ENCODE measurements around the gene ARL8B. TPM values are rescaled to one million over a fixed set of nuclear protein-coding genes. Genes with fewer than 3 reads are reported as not detected.

ARL8B gene
- total and polyA plus RNA-seq, 7 donors, result 28.2 to 55.9 (median 47.2) TPM

DNA sequence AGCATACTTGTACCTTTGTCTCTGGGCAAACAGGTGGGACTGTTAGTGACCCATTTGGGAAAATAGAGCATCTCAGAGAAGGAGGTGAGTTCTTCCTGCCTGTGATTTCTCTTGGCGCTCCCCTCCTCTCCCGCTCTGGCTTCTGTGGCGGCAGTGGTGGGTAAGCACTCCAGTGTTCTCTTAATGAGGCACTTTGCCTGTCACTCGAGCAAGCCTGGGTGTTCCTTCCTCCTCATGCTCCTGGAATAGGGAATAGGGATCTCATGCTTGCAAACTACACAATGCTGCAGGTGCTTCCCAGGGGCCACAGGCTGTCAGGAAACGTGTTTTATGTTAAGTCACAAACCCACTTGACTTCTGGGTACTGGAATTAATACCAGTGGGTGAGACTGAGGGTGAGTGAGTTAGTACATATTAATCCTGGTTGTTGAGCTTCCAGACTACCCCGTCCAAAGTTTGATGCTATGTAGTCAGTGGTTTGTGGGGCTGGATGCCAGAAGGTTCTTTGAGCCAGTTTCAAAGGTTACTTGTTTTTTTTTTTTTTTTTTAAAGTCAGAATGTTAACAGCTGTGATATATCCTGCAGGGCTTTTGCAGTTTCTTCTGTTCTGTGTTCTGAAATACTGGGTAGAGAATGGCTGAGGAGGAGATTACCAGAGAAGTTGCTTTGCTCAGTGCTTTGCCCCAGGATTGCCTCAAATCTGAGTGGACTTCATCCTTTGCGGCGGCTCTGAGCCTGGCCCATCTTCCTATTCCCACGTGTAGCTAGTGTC lies 95.9 kb downstream of the ARL8B start:
- Histone ChIP-seq H3K36me3 (peaks cover 0 to 51% (median 33%) of the 10 kb centered on the region in 4 donors), H3K27me3 (no peaks in the 10 kb centered on the region), H3K4me1 (peaks cover 0 to 12% (median 9%) of the 10 kb centered on the region in 4 donors), H3K27ac (peak overlapping the region in 1 of 4 donors; percentile 36), H3K9me3 (no peaks in the 10 kb centered on the region), H3K4me3 (no peak overlapping the region)
- 66 to 76% methylated on average over 9 of the region's 9 CpGs for WGBS, 2 donors
- intact Hi-C loops (cut with DNase I), result no loop called here
- DNase-seq, result no peak
- no peak for TF ChIP-seq EP300 (IDR thresholded peaks at IDR 0.05)
- TF ChIP-seq POLR2AphosphoS5 (IDR thresholded peaks at IDR 0.05), result no peak
- TF ChIP-seq, protein P1, sequence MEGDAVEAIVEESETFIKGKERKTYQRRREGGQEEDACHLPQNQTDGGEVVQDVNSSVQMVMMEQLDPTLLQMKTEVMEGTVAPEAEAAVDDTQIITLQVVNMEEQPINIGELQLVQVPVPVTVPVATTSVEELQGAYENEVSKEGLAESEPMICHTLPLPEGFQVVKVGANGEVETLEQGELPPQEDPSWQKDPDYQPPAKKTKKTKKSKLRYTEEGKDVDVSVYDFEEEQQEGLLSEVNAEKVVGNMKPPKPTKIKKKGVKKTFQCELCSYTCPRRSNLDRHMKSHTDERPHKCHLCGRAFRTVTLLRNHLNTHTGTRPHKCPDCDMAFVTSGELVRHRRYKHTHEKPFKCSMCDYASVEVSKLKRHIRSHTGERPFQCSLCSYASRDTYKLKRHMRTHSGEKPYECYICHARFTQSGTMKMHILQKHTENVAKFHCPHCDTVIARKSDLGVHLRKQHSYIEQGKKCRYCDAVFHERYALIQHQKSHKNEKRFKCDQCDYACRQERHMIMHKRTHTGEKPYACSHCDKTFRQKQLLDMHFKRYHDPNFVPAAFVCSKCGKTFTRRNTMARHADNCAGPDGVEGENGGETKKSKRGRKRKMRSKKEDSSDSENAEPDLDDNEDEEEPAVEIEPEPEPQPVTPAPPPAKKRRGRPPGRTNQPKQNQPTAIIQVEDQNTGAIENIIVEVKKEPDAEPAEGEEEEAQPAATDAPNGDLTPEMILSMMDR (IDR thresholded peaks at IDR 0.05), result no peak
- TF ChIP-seq POLR2A (IDR thresholded peaks at IDR 0.05), result no peak

DNA sequence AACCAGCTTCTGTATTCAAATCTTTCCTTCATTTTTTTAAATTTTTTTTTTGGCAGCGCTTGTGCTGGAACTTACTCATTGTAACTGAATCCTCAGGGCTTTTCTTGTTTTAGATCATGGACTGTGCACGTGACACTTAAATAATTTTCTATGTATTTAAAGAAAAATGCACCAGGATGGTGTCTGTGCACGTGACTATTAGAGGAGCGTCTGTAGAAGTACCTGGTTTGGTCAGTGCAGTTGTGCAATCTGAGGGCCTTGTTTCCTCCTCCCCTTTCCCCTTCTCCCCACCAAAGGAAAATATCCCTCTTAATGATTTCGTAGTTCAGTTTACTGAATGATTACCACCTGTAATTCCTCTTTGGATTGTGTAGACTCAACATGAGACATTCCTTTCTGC lies 96.7 kb downstream of the ARL8B start:
- TF ChIP-seq, protein P1 (IDR thresholded peaks at IDR 0.05), result no peak
- TF ChIP-seq POLR2A (IDR thresholded peaks at IDR 0.05) (no peak), POLR2AphosphoS5 (IDR thresholded peaks at IDR 0.05) (no peak)
- no peak for DNase-seq
- H3K27me3 ChIP-seq, result no peaks in the 10 kb centered on the region
- H3K4me3 ChIP-seq, result no peak overlapping the region
- H3K36me3 ChIP-seq, result peaks cover 0 to 43% (median 25%) of the 10 kb centered on the region in 4 donors
- no peaks in the 10 kb centered on the region for H3K9me3 ChIP-seq
- peaks cover 0 to 12% (median 9%) of the 10 kb centered on the region in 4 donors for H3K4me1 ChIP-seq
- H3K27ac ChIP-seq, result peak overlapping the region in 1 of 4 donors; percentile 36
- intact Hi-C loops (cut with DNase I), result no loop called here
- 85 to 90% methylated on average over 5 of the region's 5 CpGs for WGBS, 2 donors

DNA sequence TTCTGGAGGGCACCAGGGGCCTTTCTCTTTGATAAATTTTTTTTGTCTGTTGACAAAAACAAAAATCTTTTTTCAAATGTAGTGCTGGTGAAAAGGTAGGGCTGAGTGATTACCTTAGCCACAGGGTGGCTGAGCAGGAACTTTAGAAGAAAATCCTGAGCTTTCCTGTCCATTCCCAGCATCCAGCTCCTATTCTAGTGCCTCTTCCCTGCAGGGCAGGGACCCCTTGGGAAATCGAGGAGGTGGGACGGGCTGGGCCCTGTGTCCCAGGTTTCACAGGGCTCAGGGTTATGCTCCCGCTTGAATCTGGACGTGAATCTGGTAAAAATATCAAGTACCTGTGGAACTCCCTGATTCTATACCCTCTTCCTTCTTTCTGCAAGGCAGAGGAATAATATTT lies 97.1 kb downstream of the ARL8B start:
- Histone ChIP-seq H3K9me3 (no peaks in the 10 kb centered on the region), H3K4me3 (no peak overlapping the region), H3K27me3 (no peaks in the 10 kb centered on the region), H3K36me3 (peaks cover 0 to 39% (median 21%) of the 10 kb centered on the region in 4 donors), H3K4me1 (peaks cover 0 to 12% (median 9%) of the 10 kb centered on the region in 4 donors), H3K27ac (no peak overlapping the region)
- TF ChIP-seq POLR2A (IDR thresholded peaks at IDR 0.05) (no peak), EP300 (IDR thresholded peaks at IDR 0.05) (no peak), POLR2AphosphoS5 (IDR thresholded peaks at IDR 0.05) (no peak)
- TF ChIP-seq, protein P1 (IDR thresholded peaks at IDR 0.05), result no peak
- DNase-seq, result no peak
- WGBS, 2 donors, result 92 to 96% methylated on average over 4 of the region's 4 CpGs
- intact Hi-C loops (cut with DNase I), result no loop called here

DNA sequence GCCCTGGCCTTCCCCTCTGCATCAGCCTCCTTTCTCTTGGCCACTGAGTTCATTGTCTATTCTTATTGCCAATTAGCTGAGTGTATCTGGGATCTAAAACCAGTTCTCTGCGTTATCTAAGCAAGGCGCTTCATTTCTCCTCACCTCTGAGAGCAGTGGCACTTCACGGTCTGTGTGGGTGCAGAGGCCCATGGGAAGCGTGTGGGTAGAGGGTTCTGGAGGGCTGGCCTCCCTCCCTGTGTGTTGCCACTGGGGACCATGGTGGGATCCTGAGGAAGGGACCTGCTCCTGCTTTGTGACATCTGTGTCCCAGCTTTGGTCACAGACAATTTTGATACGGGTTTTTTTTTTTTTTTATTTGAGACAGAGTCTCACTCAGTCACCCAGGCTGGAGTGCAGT lies 98.1 kb downstream of the ARL8B start:
- H3K27ac ChIP-seq, result no peak overlapping the region
- intact Hi-C loops (cut with DNase I), result no loop called here
- H3K27me3 ChIP-seq, result no peaks in the 10 kb centered on the region
- peaks cover 0 to 12% (median 9%) of the 10 kb centered on the region in 4 donors for H3K4me1 ChIP-seq
- H3K4me3 ChIP-seq, result no peak overlapping the region
- peaks cover 0 to 30% (median 16%) of the 10 kb centered on the region in 4 donors for H3K36me3 ChIP-seq
- no peak for DNase-seq
- WGBS, 2 donors, result 57 to 60% methylated on average over 5 of the region's 5 CpGs
- no peaks in the 10 kb centered on the region for H3K9me3 ChIP-seq
- no peak for TF ChIP-seq POLR2A (IDR thresholded peaks at IDR 0.05)
- TF ChIP-seq, protein P1 (IDR thresholded peaks at IDR 0.05), result no peak
- no peak for TF ChIP-seq POLR2AphosphoS5 (IDR thresholded peaks at IDR 0.05)
- no peak for TF ChIP-seq EP300 (IDR thresholded peaks at IDR 0.05)
